ACC112 (cell line): ENCODE data around the gene HDAC8.

Source experiments
- H2AFZ ChIP-seq: fragments of 200-600 bp; sonication (generic); one replicate; pipeline ENCODE4 v1.6.0; 2017; ENCODE audit warnings: antibody characterized with exemption, low read length; ENCODE audit not compliant: unreplicated experiment
- H3K27ac ChIP-seq: fragments of 200-600 bp; sonication (generic); 2 replicates; pipeline ENCODE4 v1.5.1; 2014; ENCODE audit warnings: low read depth, mild to moderate bottlenecking, antibody characterized with exemption, low read length, moderate library complexity
- H3K27me3 ChIP-seq: fragments of 200-600 bp; sonication (generic); 2 replicates; pipeline ENCODE4 v1.6.1; 2014; ENCODE audit warnings: mild to moderate bottlenecking, antibody characterized with exemption, low read length, moderate library complexity, mixed read lengths; ENCODE audit not compliant: insufficient read depth
- H3K36me3 ChIP-seq: fragments of 200-600 bp; sonication (generic); 2 replicates; pipeline ENCODE4 v1.6.1; 2016; ENCODE audit warnings: mild to moderate bottlenecking, antibody characterized with exemption, low read length, moderate library complexity, mixed read lengths; ENCODE audit not compliant: insufficient read depth
- H3K4me1 ChIP-seq: fragments of 200-600 bp; sonication (generic); one replicate; pipeline ENCODE4 v1.6.1; 2016; ENCODE audit warnings: low read length, mixed read lengths; ENCODE audit not compliant: insufficient read depth, unreplicated experiment, control insufficient read depth
- H3K4me3 ChIP-seq: fragments of 200-600 bp; sonication (generic); 2 replicates; pipeline ENCODE4 v1.5.1; 2014; ENCODE audit warnings: mild to moderate bottlenecking, low read depth, low read length
- H3K79me2 ChIP-seq: fragments of 200-600 bp; sonication (generic); one replicate; pipeline ENCODE4 v1.6.0; 2016; ENCODE audit warnings: low read length; ENCODE audit not compliant: control insufficient read depth, unreplicated experiment, insufficient read depth

HDAC8 gene

GRCh38 chrX:72477781-72478181 lies 94.9 kb downstream of the HDAC8 start:
- Histone ChIP-seq H3K79me2 (no peaks in the 10 kb centered on the region), H3K36me3 (no peaks in the 10 kb centered on the region), H2AFZ (no peak overlapping the region), H3K4me1 (no peaks in the 10 kb centered on the region), H3K27ac (no peak overlapping the region), H3K27me3 (no peaks in the 10 kb centered on the region), H3K4me3 (no peak overlapping the region)

- H2AFZ ChIP-seq: no peak overlapping the region
- H3K27ac ChIP-seq: no peak overlapping the region
- H3K4me3 ChIP-seq: no peak overlapping the region
- H3K4me1 ChIP-seq: no peaks in the 10 kb centered on the region
- H3K79me2 ChIP-seq: no peaks in the 10 kb centered on the region
- no peaks in the 10 kb centered on the region for H3K27me3 ChIP-seq
- H3K36me3 ChIP-seq: no peaks in the 10 kb centered on the region
These were observed 95.3 kb downstream of the HDAC8 start for GRCh38 chrX:72477376-72477775.

GRCh38 chrX:72475952-72476668 lies 96.5 kb downstream of the HDAC8 start:
- no peaks in the 10 kb centered on the region for H3K27me3 ChIP-seq
- no peaks in the 10 kb centered on the region for H3K79me2 ChIP-seq
- H3K4me3 ChIP-seq: no peak overlapping the region
- no peaks in the 10 kb centered on the region for H3K4me1 ChIP-seq
- H3K27ac ChIP-seq: no peak overlapping the region
- H3K36me3 ChIP-seq: no peaks in the 10 kb centered on the region
- H2AFZ ChIP-seq: no peak overlapping the region

- Histone ChIP-seq H3K79me2 (no peaks in the 10 kb centered on the region), H3K4me1 (no peaks in the 10 kb centered on the region), H3K27me3 (no peaks in the 10 kb centered on the region), H3K27ac (no peak overlapping the region), H3K36me3 (no peaks in the 10 kb centered on the region), H2AFZ (no peak overlapping the region), H3K4me3 (no peak overlapping the region)
These were observed 97.3 kb downstream of the HDAC8 start for GRCh38 chrX:72475338-72475737.

- Histone ChIP-seq H3K4me1 (no peaks in the 10 kb centered on the region), H2AFZ (no peak overlapping the region), H3K79me2 (no peaks in the 10 kb centered on the region), H3K4me3 (no peak overlapping the region), H3K27me3 (no peaks in the 10 kb centered on the region), H3K27ac (no peak overlapping the region), H3K36me3 (no peaks in the 10 kb centered on the region)
These were observed 102.0 kb downstream of the HDAC8 start for GRCh38 chrX:72470532-72471223.

- H2AFZ ChIP-seq: no peak overlapping the region
- no peaks in the 10 kb centered on the region for H3K4me1 ChIP-seq
- H3K36me3 ChIP-seq: no peaks in the 10 kb centered on the region
- H3K27ac ChIP-seq: no peak overlapping the region
- no peak overlapping the region for H3K4me3 ChIP-seq
- H3K79me2 ChIP-seq: no peaks in the 10 kb centered on the region
- H3K27me3 ChIP-seq: no peaks in the 10 kb centered on the region
These were observed 102.5 kb downstream of the HDAC8 start for GRCh38 chrX:72470117-72470516.

- Histone ChIP-seq H2AFZ (no peak overlapping the region), H3K4me1 (no peaks in the 10 kb centered on the region), H3K4me3 (no peak overlapping the region), H3K27me3 (no peaks in the 10 kb centered on the region), H3K36me3 (no peaks in the 10 kb centered on the region), H3K79me2 (no peaks in the 10 kb centered on the region), H3K27ac (no peak overlapping the region)
These were observed 104.0 kb downstream of the HDAC8 start for GRCh38 chrX:72468607-72469006.

- Histone ChIP-seq H2AFZ (no peak overlapping the region), H3K27me3 (no peaks in the 10 kb centered on the region), H3K4me3 (no peak overlapping the region), H3K27ac (no peak overlapping the region), H3K79me2 (no peaks in the 10 kb centered on the region), H3K36me3 (no peaks in the 10 kb centered on the region), H3K4me1 (no peaks in the 10 kb centered on the region)
These were observed 105.5 kb downstream of the HDAC8 start for GRCh38 chrX:72467135-72467534.

- Histone ChIP-seq H2AFZ (no peak overlapping the region), H3K27ac (no peak overlapping the region), H3K36me3 (no peaks in the 10 kb centered on the region), H3K4me1 (no peaks in the 10 kb centered on the region), H3K79me2 (no peaks in the 10 kb centered on the region), H3K4me3 (no peak overlapping the region), H3K27me3 (no peaks in the 10 kb centered on the region)
These were observed 106.2 kb downstream of the HDAC8 start for GRCh38 chrX:72466493-72466892.

- Histone ChIP-seq H3K4me1 (no peaks in the 10 kb centered on the region), H3K27me3 (no peaks in the 10 kb centered on the region), H3K27ac (no peak overlapping the region), H3K36me3 (no peaks in the 10 kb centered on the region), H3K4me3 (no peak overlapping the region), H3K79me2 (no peaks in the 10 kb centered on the region), H2AFZ (no peak overlapping the region)
These were observed 106.8 kb downstream of the HDAC8 start for GRCh38 chrX:72465889-72466288.

- no peaks in the 10 kb centered on the region for H3K27me3 ChIP-seq
- no peaks in the 10 kb centered on the region for H3K79me2 ChIP-seq
- no peaks in the 10 kb centered on the region for H3K36me3 ChIP-seq
- H3K27ac ChIP-seq: no peak overlapping the region
- no peak overlapping the region for H3K4me3 ChIP-seq
- H2AFZ ChIP-seq: no peak overlapping the region
- H3K4me1 ChIP-seq: no peaks in the 10 kb centered on the region
These were observed 110.9 kb downstream of the HDAC8 start for GRCh38 chrX:72461766-72462165.
